Testis (tissue), 3 donors: Measurements from ENCODE around the gene FDPS. TPM values are rescaled to one million over a fixed set of nuclear protein-coding genes. Genes with fewer than 3 reads are reported as not detected.

Experiments
- DNase-seq: peaks from one replicate; pipeline ENCODE4 v3.0.0-alpha.2; 2019
- H3K27ac ChIP-seq, 2 donors: fragments of 200-600 bp; sonication (generic); one replicate each; pipeline ENCODE4 v1.5.1; 2019
- H3K27me3 ChIP-seq: fragments of 200-600 bp; sonication (generic); one replicate; pipeline ENCODE4 v1.5.1; 2019
- H3K36me3 ChIP-seq: fragments of 200-600 bp; sonication (generic); one replicate; pipeline ENCODE4 v1.5.1; 2017; ENCODE audit warnings: low read depth; ENCODE audit errors: missing control alignments
- H3K4me1 ChIP-seq: fragments of 200-600 bp; sonication (generic); one replicate; pipeline ENCODE4 v1.5.1; 2019
- H3K4me3 ChIP-seq, 2 donors: fragments of 200-600 bp; sonication (generic); one replicate each; pipeline ENCODE4 v1.5.1; 2017 to 2019
- H3K9me3 ChIP-seq: fragments of 200-600 bp; sonication (generic); one replicate; pipeline ENCODE4 v1.5.1; 2017
- POLR2A ChIP-seq: fragments of 450-650 bp; IDR thresholded peaks from one replicate; pipeline ENCODE4 v1.6.1; 2017; ENCODE audit warnings: antibody characterized with exemption, mild to moderate bottlenecking, moderate library complexity
- WGBS, 2 donors: methylation state at CpG; one replicate each; pipeline ENCODE4 v1.1.5; 2018; 5-methylcytosine and 5-hydroxymethylcytosine counted together
- intact Hi-C: fragments of 100-400 bp; cut with DNase I; formaldehyde crosslinking; loops from one replicate; pipeline ENCODE4 v1.15.1; 2023; ENCODE audit warnings: low total_unique reads
- polyA plus RNA-seq: library from polyadenylated mRNA; stranded (reverse); fragments of 350-450 nt; fragmentation: Illumina TruSeq; extraction: RNeasy Lipid Tissue Mini Kit (QIAGEN cat#74804); gene quantifications from one replicate; pipeline ENCODE4 v1.2.3, GENCODE V29; 2014; ENCODE audit warnings: low read depth, low replicate concordance; ENCODE audit not compliant: insufficient read depth
- total RNA-seq, 2 donors: library from RNA; depleted of rRNA; stranded (reverse); fragments of >200 nt; gene quantifications; one replicate each; pipeline ENCODE4 v1.2.3, GENCODE V29; 2016
- TF ChIP-seq, protein P1 (sequence below), 3 experiments: fragments of 450-650 bp in 2 of 3; fragments of 200-600 bp in 1 of 3; sonication (generic) in 1 of 3; IDR thresholded peaks; one replicate each; pipeline ENCODE4 v1.5.1; 2016 to 2019; ENCODE audit warnings: antibody characterized with exemption in 3 of 3, mild to moderate bottlenecking in 2 of 3, moderate library complexity in 1 of 3

FDPS gene
- total and polyA plus RNA-seq, 3 donors from 2014 or later: 51.6 to 127 (median 81.6) TPM

GRCh38 chr1:155316922-155317321 is 8.3 kb downstream of the FDPS start:
- DNase-seq: no peak
- H3K9me3 ChIP-seq: no peaks in the 10 kb centered on the region
- 87 to 93% methylated on average over 3 of the region's 3 CpGs for WGBS, 2 donors
- H3K27ac ChIP-seq: no peak overlapping the region
- H3K4me1 ChIP-seq: peaks cover 6% of the 10 kb centered on the region
- H3K4me3 ChIP-seq: no peak overlapping the region
- intact Hi-C loops: no loop called here
- no peaks in the 10 kb centered on the region for H3K27me3 ChIP-seq
- TF ChIP-seq POLR2A: no peak
- TF ChIP-seq, protein P1, sequence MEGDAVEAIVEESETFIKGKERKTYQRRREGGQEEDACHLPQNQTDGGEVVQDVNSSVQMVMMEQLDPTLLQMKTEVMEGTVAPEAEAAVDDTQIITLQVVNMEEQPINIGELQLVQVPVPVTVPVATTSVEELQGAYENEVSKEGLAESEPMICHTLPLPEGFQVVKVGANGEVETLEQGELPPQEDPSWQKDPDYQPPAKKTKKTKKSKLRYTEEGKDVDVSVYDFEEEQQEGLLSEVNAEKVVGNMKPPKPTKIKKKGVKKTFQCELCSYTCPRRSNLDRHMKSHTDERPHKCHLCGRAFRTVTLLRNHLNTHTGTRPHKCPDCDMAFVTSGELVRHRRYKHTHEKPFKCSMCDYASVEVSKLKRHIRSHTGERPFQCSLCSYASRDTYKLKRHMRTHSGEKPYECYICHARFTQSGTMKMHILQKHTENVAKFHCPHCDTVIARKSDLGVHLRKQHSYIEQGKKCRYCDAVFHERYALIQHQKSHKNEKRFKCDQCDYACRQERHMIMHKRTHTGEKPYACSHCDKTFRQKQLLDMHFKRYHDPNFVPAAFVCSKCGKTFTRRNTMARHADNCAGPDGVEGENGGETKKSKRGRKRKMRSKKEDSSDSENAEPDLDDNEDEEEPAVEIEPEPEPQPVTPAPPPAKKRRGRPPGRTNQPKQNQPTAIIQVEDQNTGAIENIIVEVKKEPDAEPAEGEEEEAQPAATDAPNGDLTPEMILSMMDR (IDR thresholded peaks at IDR 0.05): no peak
- H3K36me3 ChIP-seq: no peaks in the 10 kb centered on the region

GRCh38 chr1:155318082-155318481 is 9.4 kb downstream of the FDPS start:
- Histone ChIP-seq H3K27me3 (no peaks in the 10 kb centered on the region), H3K4me3 (no peak overlapping the region), H3K9me3 (no peaks in the 10 kb centered on the region), H3K4me1 (peaks cover 12% of the 10 kb centered on the region), H3K36me3 (no peaks in the 10 kb centered on the region), H3K27ac (no peak overlapping the region)
- TF ChIP-seq POLR2A: no peak
- TF ChIP-seq, protein P1 (IDR thresholded peaks at IDR 0.05): no peak
- DNase-seq: no peak
- intact Hi-C loops: no loop called here
- 93 to 96% methylated on average over 6 to 9 of the region's 9 CpGs for WGBS, 2 donors

DNA sequence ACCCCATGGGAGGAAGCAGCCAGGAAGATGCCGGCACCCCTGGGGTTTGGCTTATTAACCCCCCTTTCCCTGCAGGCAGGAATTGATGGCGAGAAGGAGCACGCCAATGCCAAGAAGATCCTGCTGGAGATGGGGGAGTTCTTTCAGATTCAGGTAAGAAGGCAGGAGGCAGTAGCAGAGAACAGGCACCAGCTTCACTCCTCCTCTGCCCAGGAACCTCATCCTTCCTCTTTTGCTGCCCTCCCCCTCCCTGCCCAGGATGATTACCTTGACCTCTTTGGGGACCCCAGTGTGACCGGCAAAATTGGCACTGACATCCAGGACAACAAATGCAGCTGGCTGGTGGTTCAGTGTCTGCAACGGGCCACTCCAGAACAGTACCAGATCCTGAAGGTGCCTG is 10.9 kb downstream of the FDPS start:
- Histone ChIP-seq H3K4me3 (no peak overlapping the region), H3K27ac (no peak overlapping the region), H3K36me3 (no peaks in the 10 kb centered on the region), H3K9me3 (no peaks in the 10 kb centered on the region), H3K4me1 (peaks cover 12% of the 10 kb centered on the region), H3K27me3 (no peaks in the 10 kb centered on the region)
- TF ChIP-seq, protein P1 (IDR thresholded peaks at IDR 0.05): no peak
- TF ChIP-seq POLR2A: no peak
- DNase-seq: no peak
- intact Hi-C loops: no loop called here
- WGBS, 2 donors: 71 to 77% methylated on average over 5 of the region's 5 CpGs

DNA sequence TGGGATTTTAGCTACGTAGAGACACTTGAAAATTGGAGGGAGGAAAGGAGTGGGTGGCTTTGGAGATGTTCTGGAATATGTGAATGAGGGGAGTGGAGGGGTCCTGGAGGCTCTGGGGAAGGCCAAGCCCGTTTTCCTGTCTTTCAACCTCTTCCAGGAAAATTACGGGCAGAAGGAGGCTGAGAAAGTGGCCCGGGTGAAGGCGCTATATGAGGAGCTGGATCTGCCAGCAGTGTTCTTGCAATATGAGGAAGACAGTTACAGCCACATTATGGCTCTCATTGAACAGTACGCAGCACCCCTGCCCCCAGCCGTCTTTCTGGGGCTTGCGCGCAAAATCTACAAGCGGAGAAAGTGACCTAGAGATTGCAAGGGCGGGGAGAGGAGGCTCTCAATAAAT is 11.6 kb downstream of the FDPS start:
- WGBS, 2 donors: 33 to 35% methylated on average over 11 of the region's 11 CpGs
- no peaks in the 10 kb centered on the region for H3K9me3 ChIP-seq
- no peaks in the 10 kb centered on the region for H3K36me3 ChIP-seq
- peak overlapping the region in 1 of 2 donors; percentile 90 for H3K27ac ChIP-seq
- DNase-seq: no peak
- no peaks in the 10 kb centered on the region for H3K27me3 ChIP-seq
- intact Hi-C loops: loop anchor here (10.0 kb wide), 2 partner anchors 65 to 275 kb away; partner anchors contain the start of gene ENTREP3
- TF ChIP-seq, protein P1 (IDR thresholded peaks at IDR 0.05): no peak
- TF ChIP-seq POLR2A: no peak
- peaks cover 14% of the 10 kb centered on the region for H3K4me1 ChIP-seq
- H3K4me3 ChIP-seq: peak overlapping the region; percentile 56 to 60
